ENCODE results near the gene APC2. TPM values are rescaled to one million over a fixed set of nuclear protein-coding genes. Genes with fewer than 3 reads are reported as not detected.
A peak's percentile ranks its signal among the peaks of the same experiment; 100 is the strongest.

Gene APC2
- total and polyA plus RNA-seq, 7 experiments from 2014 or later = 0.01 to 0.24 (median 0.07) TPM

DNA sequence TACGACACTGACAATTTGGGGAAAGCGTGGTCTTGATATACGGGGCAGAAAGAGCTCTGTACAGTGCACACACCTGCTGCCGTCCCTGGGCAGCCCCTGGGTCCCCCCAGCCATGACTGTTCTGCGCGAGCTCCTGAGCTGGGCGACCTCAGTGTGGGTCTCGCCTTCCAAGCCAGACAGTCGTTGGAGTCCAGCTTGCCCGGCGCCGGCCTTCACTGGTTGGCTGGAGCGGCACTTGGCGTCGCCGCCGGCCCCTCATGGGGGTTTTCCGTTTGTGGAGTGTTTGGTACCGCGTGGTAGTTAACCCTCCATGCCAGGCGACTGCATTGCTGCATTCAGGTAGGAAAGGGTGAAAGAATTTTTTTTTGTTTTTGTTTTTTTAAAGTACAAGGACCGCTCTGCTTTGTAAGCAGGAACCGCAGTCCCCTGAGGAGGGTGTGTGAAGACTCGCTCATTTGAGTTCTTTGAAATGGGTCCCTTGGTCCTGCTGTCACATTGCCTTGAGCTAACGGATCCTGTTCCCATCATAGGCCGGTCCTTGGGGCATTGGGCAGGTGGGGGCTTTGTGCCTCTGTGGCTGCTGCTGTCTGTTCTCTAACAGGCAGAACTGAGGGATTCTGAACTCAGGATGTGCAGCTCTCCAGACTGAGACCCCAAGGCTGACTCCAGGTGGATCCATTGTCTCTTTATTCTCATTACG lies 22.6 kb upstream of the APC2 start:
- Mint-ChIP-seq H3K36me3 (peaks cover 6 to 22% (median 8%) of the 10 kb centered on the region in 5 donors), H3K4me1 (peaks cover 0 to 8% (median 3%) of the 10 kb centered on the region in 7 donors), H3K27ac (no peak overlapping the region), H3K27me3 (no peaks in the 10 kb centered on the region), H3K4me3 (no peak overlapping the region), H3K9me3 (peaks cover 0 to 2% (median 0%) of the 10 kb centered on the region in 11 donors)
- Histone ChIP-seq H3K4me3 (ENCODE audit: low read length) (no peak overlapping the region), H3K36me3 (ENCODE audit: control insufficient read depth in 2 of 3, insufficient read depth in 3 of 3, low read length in 3 of 3) (peaks cover 4 to 89% (median 11%) of the 10 kb centered on the region in 3 experiments), H3K9me3 (ENCODE audit: control insufficient read depth in 2 of 3, low read length in 3 of 3) (no peaks in the 10 kb centered on the region), H3K27me3 (ENCODE audit: control insufficient read depth in 2 of 2, insufficient read depth in 2 of 2, low read length in 2 of 2) (no peaks in the 10 kb centered on the region), H3K27ac (ENCODE audit: low read depth, low read length) (no peak overlapping the region), H3K4me1 (ENCODE audit: control insufficient read depth in 2 of 2, insufficient read depth in 2 of 2, low read length in 2 of 2) (no peaks in the 10 kb centered on the region)
- ChIA-PET POLR2A (no interaction called here), CTCF (interaction anchor here (0.7 kb wide), 1 partner anchor 1186 kb away, joined by 4 read pairs; no protein-coding TSS in a partner anchor)
- DNase-seq = no peak
- ATAC-seq = no peak
- intact Hi-C loops (cut with micrococcal nuclease) = no loop called here

DNA sequence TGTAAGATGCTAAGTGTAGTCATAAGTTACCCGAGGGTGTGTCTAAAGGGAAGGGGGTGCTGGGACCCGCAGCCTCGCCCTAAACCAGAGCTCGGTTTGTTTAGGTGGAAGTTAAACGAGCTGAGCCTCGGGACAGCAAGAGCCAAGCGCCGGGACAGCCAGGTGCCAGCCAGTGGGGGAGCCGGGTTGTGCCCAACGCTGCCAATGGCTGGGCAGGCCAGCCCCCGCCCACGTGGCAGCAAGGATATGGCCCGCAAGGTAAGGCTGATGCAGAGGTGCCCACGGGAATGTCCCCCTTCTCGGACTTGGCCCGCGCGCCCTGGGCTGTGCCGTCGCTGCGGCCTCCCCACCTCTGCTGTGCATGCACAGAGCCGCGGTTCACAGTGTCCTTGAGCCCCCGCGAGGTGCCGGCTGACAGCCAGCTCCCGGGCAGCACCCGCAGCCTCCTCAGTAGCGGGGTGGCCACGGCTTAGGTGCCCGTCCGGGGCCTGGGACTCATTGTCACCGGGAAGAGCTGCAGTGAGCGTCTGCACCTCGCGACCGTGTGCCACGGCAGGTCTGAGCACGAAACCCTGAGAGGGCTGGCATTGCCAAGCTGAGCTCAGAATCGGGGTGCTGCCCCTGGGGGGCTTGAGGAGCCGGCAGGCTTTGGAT lies 21.1 kb upstream of the APC2 start:
- no peak overlapping the region for H3K4me3 ChIP-seq (ENCODE audit: low read length)
- intact Hi-C loops (cut with micrococcal nuclease) = no loop called here
- Mint-ChIP-seq H3K36me3 (peaks cover 0 to 10% (median 4%) of the 10 kb centered on the region in 5 donors), H3K27me3 (no peaks in the 10 kb centered on the region), H3K4me1 (peaks cover 0 to 1% (median 0%) of the 10 kb centered on the region in 7 donors), H3K27ac (no peak overlapping the region), H3K4me3 (no peak overlapping the region), H3K9me3 (no peaks in the 10 kb centered on the region)
- ChIA-PET POLR2A (no interaction called here), CTCF (no interaction called here)
- no peaks in the 10 kb centered on the region for H3K4me1 ChIP-seq (ENCODE audit: control insufficient read depth in 2 of 2, insufficient read depth in 2 of 2, low read length in 2 of 2)
- ATAC-seq (no peak), DNase-seq (no peak)
- no peaks in the 10 kb centered on the region for H3K27me3 ChIP-seq (ENCODE audit: control insufficient read depth in 2 of 2, insufficient read depth in 2 of 2, low read length in 2 of 2)
- peaks cover 0 to 89% (median 11%) of the 10 kb centered on the region in 3 experiments for H3K36me3 ChIP-seq (ENCODE audit: control insufficient read depth in 2 of 3, insufficient read depth in 3 of 3, low read length in 3 of 3)
- no peaks in the 10 kb centered on the region for H3K9me3 ChIP-seq (ENCODE audit: control insufficient read depth in 2 of 3, low read length in 3 of 3)
- no peak overlapping the region for H3K27ac ChIP-seq (ENCODE audit: low read depth, low read length)

DNA sequence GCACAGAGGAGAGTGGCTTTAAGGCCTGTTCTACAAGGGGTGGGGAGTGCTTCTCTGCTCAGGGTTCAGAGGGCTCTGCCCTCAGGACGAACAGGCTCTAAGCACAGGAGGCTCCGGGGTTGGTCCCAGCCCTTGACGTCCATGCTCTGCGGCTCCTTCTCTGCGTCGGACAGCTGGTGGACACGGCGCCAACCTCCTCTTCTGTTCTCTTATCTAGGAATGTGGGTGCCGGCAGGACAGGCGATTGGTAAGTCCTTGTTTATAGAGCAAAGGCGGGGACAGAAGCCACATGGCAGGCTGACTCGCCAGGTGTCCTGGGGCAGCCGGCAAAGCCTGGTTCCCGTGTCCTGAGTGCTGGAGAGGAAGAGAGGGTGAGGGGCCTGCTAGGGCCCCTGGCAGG lies 20.2 kb upstream of the APC2 start:
- ChIA-PET POLR2A (no interaction called here), CTCF (no interaction called here)
- Mint-ChIP-seq H3K27me3 (no peaks in the 10 kb centered on the region), H3K4me3 (no peak overlapping the region), H3K9me3 (no peaks in the 10 kb centered on the region), H3K4me1 (no peaks in the 10 kb centered on the region), H3K27ac (peak overlapping the region in 1 of 9 donors; percentile 62), H3K36me3 (peaks cover 0 to 10% (median 4%) of the 10 kb centered on the region in 5 donors)
- DNase-seq (no peak), ATAC-seq (no peak)
- H3K4me3 ChIP-seq (ENCODE audit: low read length) = no peak overlapping the region
- H3K36me3 ChIP-seq (ENCODE audit: control insufficient read depth in 2 of 3, insufficient read depth in 3 of 3, low read length in 3 of 3) = peaks cover 0 to 91% (median 14%) of the 10 kb centered on the region in 3 experiments
- no peak overlapping the region for H3K27ac ChIP-seq (ENCODE audit: low read depth, low read length)
- no peaks in the 10 kb centered on the region for H3K4me1 ChIP-seq (ENCODE audit: control insufficient read depth in 2 of 2, insufficient read depth in 2 of 2, low read length in 2 of 2)
- intact Hi-C loops (cut with micrococcal nuclease) = no loop called here
- H3K27me3 ChIP-seq (ENCODE audit: control insufficient read depth in 2 of 2, insufficient read depth in 2 of 2, low read length in 2 of 2) = no peaks in the 10 kb centered on the region
- H3K9me3 ChIP-seq (ENCODE audit: control insufficient read depth in 2 of 3, low read length in 3 of 3) = no peaks in the 10 kb centered on the region

DNA sequence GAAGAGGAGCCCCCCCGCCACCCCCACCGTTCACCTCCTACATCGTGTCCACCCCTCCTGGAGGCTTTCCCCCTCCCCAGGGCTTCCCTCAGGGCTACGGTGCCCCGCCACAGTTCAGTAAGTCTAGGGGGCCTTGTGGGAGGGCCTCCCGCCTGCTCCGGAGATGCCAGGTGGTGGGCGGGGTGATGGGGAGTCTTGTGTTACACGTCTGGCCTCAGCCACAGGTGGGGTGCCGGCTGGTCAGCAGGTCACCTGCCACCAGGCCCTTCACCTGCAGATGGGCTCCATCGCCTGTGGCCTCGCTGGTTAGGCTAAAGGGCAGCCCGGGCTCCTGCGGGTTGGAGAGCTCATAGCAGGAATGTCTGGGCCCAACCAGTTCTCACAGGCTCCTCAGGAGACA lies 19.7 kb upstream of the APC2 start:
- Histone ChIP-seq H3K36me3 (ENCODE audit: control insufficient read depth in 2 of 3, insufficient read depth in 3 of 3, low read length in 3 of 3) (peaks cover 0 to 87% (median 14%) of the 10 kb centered on the region in 3 experiments), H3K9me3 (ENCODE audit: control insufficient read depth in 2 of 3, low read length in 3 of 3) (no peaks in the 10 kb centered on the region), H3K4me1 (ENCODE audit: control insufficient read depth in 2 of 2, insufficient read depth in 2 of 2, low read length in 2 of 2) (no peaks in the 10 kb centered on the region), H3K27me3 (ENCODE audit: control insufficient read depth in 2 of 2, insufficient read depth in 2 of 2, low read length in 2 of 2) (no peaks in the 10 kb centered on the region), H3K4me3 (ENCODE audit: low read length) (no peak overlapping the region), H3K27ac (ENCODE audit: low read depth, low read length) (no peak overlapping the region)
- ChIA-PET CTCF (no interaction called here), POLR2A (interaction anchor here (0.6 to 1.5 kb wide), 3 partner anchors 25 to 173 kb away, joined by 3 read pairs; no protein-coding TSS in a partner anchor)
- intact Hi-C loops (cut with micrococcal nuclease) = no loop called here
- H3K27me3 Mint-ChIP-seq = no peaks in the 10 kb centered on the region
- no peak overlapping the region for H3K27ac Mint-ChIP-seq
- H3K4me3 Mint-ChIP-seq = no peak overlapping the region
- peaks cover 0 to 7% (median under 1%) of the 10 kb centered on the region in 5 donors for H3K36me3 Mint-ChIP-seq
- DNase-seq = no peak
- no peaks in the 10 kb centered on the region for H3K4me1 Mint-ChIP-seq
- H3K9me3 Mint-ChIP-seq = no peaks in the 10 kb centered on the region
- no peak for ATAC-seq

DNA sequence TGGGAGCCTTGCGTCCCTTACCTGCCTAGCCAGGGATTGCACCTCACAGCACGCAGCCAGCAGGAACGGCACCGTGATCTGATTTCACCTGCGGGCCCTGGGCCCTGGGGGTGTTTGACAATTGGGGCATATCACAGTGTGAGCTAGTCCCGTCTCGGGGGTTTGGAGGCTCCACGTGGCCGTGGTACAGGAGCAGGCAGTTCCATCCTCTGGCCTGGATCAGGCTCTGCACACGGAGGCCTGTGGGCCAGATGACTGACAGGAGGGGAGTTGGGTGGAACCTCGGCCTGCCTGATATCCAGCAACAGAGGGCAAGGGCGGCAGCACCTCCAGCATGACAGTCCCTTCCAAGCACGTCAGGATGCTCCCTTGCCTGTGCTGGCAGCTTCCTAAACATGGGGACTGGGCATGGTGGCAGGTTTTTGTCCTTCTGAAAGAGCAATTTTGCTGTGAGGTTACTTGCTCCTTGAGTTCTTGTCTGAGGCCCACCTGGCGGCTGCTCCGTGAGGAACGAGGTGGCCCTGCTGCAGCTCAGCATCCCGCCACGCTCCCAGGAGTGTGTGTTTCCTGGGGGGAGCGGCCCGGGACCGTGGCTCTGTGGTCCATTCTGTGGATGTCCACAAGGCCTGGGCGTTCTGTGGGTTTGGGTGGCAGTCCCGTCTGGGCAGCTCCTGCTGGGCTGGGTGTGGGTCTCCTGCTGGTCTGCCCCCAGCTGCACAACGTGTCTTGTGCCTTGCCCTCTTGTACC lies 18.0 kb upstream of the APC2 start:
- DNase-seq (no peak), ATAC-seq (no peak)
- H3K27me3 ChIP-seq (ENCODE audit: control insufficient read depth in 2 of 2, insufficient read depth in 2 of 2, low read length in 2 of 2) = no peaks in the 10 kb centered on the region
- H3K4me1 Mint-ChIP-seq = no peaks in the 10 kb centered on the region
- no peaks in the 10 kb centered on the region for H3K9me3 Mint-ChIP-seq
- H3K9me3 ChIP-seq (ENCODE audit: control insufficient read depth in 2 of 3, low read length in 3 of 3) = no peaks in the 10 kb centered on the region
- H3K36me3 Mint-ChIP-seq = peaks cover 0 to 10% (median 3%) of the 10 kb centered on the region in 5 donors
- no peak overlapping the region for H3K27ac ChIP-seq (ENCODE audit: low read depth, low read length)
- H3K27me3 Mint-ChIP-seq = no peaks in the 10 kb centered on the region
- no peak overlapping the region for H3K4me3 ChIP-seq (ENCODE audit: low read length)
- no peak overlapping the region for H3K4me3 Mint-ChIP-seq
- peak overlapping the region in 1 of 9 donors; percentile 62 for H3K27ac Mint-ChIP-seq
- no peaks in the 10 kb centered on the region for H3K4me1 ChIP-seq (ENCODE audit: control insufficient read depth in 2 of 2, insufficient read depth in 2 of 2, low read length in 2 of 2)
- ChIA-PET POLR2A (no interaction called here), CTCF (no interaction called here)
- intact Hi-C loops (cut with micrococcal nuclease) = no loop called here
- H3K36me3 ChIP-seq (ENCODE audit: control insufficient read depth in 2 of 3, insufficient read depth in 3 of 3, low read length in 3 of 3) = peaks cover 0 to 75% (median 7%) of the 10 kb centered on the region in 3 experiments

DNA sequence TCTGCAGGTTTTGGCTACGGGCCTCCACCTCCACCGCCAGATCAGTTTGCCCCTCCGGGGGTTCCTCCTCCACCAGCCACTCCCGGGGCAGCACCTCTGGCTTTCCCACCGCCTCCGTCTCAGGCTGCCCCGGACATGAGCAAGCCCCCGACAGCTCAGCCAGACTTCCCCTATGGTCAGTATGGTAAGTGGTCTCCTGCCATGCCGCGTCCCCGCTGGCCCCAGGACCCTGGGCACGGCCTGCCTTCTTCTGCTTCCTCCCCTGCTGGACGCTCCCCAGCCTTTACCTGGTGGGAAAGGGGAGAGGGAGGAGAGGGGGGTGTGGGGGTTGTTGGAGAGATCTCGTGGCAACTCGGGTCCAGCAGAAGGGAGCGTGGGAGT lies 17.4 kb upstream of the APC2 start:
- Mint-ChIP-seq H3K27me3 (no peaks in the 10 kb centered on the region), H3K27ac (peak overlapping the region in 1 of 9 donors; percentile 62), H3K4me3 (no peak overlapping the region), H3K4me1 (no peaks in the 10 kb centered on the region), H3K36me3 (peaks cover 0 to 10% (median 3%) of the 10 kb centered on the region in 5 donors), H3K9me3 (no peaks in the 10 kb centered on the region)
- ChIA-PET CTCF (no interaction called here), POLR2A (no interaction called here)
- Histone ChIP-seq H3K4me3 (ENCODE audit: low read length) (no peak overlapping the region), H3K9me3 (ENCODE audit: control insufficient read depth in 2 of 3, low read length in 3 of 3) (no peaks in the 10 kb centered on the region), H3K36me3 (ENCODE audit: control insufficient read depth in 2 of 3, insufficient read depth in 3 of 3, low read length in 3 of 3) (peaks cover 0 to 70% (median 7%) of the 10 kb centered on the region in 3 experiments), H3K27ac (ENCODE audit: low read depth, low read length) (no peak overlapping the region), H3K27me3 (ENCODE audit: control insufficient read depth in 2 of 2, insufficient read depth in 2 of 2, low read length in 2 of 2) (no peaks in the 10 kb centered on the region), H3K4me1 (ENCODE audit: control insufficient read depth in 2 of 2, insufficient read depth in 2 of 2, low read length in 2 of 2) (no peaks in the 10 kb centered on the region)
- no peak for ATAC-seq
- intact Hi-C loops (cut with micrococcal nuclease) = no loop called here
- DNase-seq = no peak

All from naive thymus-derived CD4-positive, alpha-beta T cell (primary cell).